PFSK-1 (cell line): ENCODE results near the gene COL13A1.

Source experiments
- POLR2AphosphoS5 ChIP-seq: IDR thresholded peaks from 2 replicates; pipeline ENCODE4 v1.6.1; 2012; ENCODE audit warnings: low read depth, mild to moderate bottlenecking, control low read depth, low read length, moderate library complexity
- SIN3A ChIP-seq: IDR thresholded peaks from 2 replicates; pipeline ENCODE4 v1.6.1; 2012; ENCODE audit warnings: mild to moderate bottlenecking, low read length, moderate library complexity, borderline replicate concordance; ENCODE audit not compliant: insufficient read depth
- TF ChIP-seq, protein P1 (sequence below), 2 experiments: IDR thresholded peaks; 2 replicates each; pipeline versions ENCODE4 v1.6.1 to v1.8.0; 2011 to 2012; ENCODE audit warnings: low read depth in 2 of 2, low read length in 2 of 2, control low read depth in 1 of 2, inconsistent platforms in 1 of 2, mild to moderate bottlenecking in 1 of 2, moderate library complexity in 1 of 2; ENCODE audit not compliant: insufficient read depth in 1 of 2

DNA sequence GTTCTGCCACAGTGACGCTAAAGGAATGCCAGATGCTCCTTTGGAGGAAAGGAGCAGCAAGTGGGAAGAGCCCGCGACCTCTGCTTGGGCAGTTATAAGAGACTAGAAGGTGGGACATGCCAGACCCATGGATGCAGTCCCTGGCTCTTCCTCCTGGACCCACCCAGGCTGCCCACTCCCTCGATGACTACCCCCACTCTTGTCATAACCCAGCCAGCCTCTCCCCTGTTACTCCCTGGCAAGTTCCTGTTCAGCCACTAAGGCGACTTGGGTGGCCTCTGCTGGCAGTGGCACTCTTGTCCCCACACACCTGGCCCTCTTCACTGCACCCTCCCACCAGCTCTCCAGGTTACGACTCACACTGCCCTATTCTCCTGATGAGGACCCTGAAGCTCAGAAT, 33.5 kb downstream of the COL13A1 start:
- TF ChIP-seq, protein P1, sequence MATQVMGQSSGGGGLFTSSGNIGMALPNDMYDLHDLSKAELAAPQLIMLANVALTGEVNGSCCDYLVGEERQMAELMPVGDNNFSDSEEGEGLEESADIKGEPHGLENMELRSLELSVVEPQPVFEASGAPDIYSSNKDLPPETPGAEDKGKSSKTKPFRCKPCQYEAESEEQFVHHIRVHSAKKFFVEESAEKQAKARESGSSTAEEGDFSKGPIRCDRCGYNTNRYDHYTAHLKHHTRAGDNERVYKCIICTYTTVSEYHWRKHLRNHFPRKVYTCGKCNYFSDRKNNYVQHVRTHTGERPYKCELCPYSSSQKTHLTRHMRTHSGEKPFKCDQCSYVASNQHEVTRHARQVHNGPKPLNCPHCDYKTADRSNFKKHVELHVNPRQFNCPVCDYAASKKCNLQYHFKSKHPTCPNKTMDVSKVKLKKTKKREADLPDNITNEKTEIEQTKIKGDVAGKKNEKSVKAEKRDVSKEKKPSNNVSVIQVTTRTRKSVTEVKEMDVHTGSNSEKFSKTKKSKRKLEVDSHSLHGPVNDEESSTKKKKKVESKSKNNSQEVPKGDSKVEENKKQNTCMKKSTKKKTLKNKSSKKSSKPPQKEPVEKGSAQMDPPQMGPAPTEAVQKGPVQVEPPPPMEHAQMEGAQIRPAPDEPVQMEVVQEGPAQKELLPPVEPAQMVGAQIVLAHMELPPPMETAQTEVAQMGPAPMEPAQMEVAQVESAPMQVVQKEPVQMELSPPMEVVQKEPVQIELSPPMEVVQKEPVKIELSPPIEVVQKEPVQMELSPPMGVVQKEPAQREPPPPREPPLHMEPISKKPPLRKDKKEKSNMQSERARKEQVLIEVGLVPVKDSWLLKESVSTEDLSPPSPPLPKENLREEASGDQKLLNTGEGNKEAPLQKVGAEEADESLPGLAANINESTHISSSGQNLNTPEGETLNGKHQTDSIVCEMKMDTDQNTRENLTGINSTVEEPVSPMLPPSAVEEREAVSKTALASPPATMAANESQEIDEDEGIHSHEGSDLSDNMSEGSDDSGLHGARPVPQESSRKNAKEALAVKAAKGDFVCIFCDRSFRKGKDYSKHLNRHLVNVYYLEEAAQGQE (IDR thresholded peaks at IDR 0.05; ENCODE audit: insufficient read depth in 1 of 2, low read depth in 2 of 2, low read length in 2 of 2): no peak
- no peak for TF ChIP-seq SIN3A
- no peak for TF ChIP-seq POLR2AphosphoS5
